ENCODE measurements around the gene ANK3.

The ANK3 gene

DNA sequence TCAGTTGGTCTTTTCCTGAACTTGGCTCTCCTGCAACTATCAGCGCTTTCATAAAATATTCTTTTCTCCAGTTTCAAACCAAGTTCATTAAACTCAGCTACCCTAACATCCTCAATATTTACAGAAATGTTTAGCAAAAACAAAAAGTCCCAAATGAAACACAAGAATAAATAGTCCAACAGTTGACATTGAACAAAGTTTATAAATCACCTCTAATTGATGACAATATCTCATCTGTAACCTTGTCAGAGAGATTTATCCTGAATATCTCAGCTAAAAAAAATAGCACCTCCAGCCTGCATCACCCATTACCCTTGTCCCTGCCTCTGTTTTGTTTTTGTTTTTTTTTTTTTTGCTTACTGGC is 76.1 kb downstream of the ANK3 start:
- ChIA-PET CTCF (interaction anchor here (0.8 to 4.1 kb wide), 7 partner anchors 10 to 105 kb away, joined by 3 to 16 read pairs (median 3); no protein-coding TSS in a partner anchor), POLR2A (no interaction called here)
- TF ChIP-seq, protein P1, sequence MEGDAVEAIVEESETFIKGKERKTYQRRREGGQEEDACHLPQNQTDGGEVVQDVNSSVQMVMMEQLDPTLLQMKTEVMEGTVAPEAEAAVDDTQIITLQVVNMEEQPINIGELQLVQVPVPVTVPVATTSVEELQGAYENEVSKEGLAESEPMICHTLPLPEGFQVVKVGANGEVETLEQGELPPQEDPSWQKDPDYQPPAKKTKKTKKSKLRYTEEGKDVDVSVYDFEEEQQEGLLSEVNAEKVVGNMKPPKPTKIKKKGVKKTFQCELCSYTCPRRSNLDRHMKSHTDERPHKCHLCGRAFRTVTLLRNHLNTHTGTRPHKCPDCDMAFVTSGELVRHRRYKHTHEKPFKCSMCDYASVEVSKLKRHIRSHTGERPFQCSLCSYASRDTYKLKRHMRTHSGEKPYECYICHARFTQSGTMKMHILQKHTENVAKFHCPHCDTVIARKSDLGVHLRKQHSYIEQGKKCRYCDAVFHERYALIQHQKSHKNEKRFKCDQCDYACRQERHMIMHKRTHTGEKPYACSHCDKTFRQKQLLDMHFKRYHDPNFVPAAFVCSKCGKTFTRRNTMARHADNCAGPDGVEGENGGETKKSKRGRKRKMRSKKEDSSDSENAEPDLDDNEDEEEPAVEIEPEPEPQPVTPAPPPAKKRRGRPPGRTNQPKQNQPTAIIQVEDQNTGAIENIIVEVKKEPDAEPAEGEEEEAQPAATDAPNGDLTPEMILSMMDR (IDR thresholded peaks at IDR 0.05; ENCODE audit: insufficient read depth, low read length, missing control alignments): no peak
- DNase-seq (ENCODE audit: low read depth, low spot score): no peak
- H3K4me3 ChIP-seq (ENCODE audit: low read depth, low read length): no peak overlapping the region

DNA sequence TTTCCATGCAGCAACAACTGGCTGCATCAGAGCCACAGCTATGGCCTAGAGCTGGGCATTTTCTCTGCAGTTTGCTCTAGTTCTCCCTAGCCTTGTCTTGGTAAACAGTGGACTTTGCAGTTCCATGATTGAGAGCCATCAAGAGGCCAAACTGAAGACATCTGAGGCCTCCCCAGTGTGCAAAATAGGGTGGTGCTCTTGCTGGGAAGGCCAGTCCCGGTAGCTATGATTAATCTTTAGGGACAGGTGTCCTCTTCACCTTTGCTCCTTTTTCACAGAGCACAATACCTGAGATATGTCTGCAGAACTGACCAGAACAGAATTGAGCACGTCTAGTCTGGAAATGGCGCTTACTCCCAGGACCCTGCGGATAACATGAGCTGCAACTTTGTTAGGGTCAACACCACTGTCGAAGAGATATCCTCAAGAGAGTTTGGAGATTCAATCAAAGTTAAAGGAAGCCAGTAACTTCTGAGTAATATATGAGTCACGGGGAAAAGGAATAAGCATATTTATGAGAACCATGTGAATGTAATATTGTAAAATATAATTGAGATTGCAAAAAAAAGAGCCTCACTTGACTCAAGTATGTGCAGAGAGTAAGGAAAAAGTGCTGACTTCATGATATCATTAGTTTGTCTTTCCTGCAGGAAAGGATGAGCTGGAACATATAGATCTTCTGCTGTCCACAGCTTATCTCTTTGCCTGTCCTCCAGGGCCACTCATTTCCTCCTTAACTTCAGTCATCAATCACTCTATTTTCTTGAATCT is 76.7 kb downstream of the ANK3 start:
- no peak overlapping the region for H3K4me3 ChIP-seq (ENCODE audit: low read depth, low read length)
- ChIA-PET POLR2A (interaction anchor here (0.6 kb wide), 2 partner anchors 19 to 556 kb away, joined by 4 read pairs; no protein-coding TSS in a partner anchor), CTCF (interaction anchor here (1.0 to 4.1 kb wide), 6 partner anchors 9 to 104 kb away, joined by 3 to 16 read pairs (median 4); no protein-coding TSS in a partner anchor)
- TF ChIP-seq, protein P1 (IDR thresholded peaks at IDR 0.05; ENCODE audit: insufficient read depth, low read length, missing control alignments): no peak
- no peak for DNase-seq (ENCODE audit: low read depth, low spot score)

DNA sequence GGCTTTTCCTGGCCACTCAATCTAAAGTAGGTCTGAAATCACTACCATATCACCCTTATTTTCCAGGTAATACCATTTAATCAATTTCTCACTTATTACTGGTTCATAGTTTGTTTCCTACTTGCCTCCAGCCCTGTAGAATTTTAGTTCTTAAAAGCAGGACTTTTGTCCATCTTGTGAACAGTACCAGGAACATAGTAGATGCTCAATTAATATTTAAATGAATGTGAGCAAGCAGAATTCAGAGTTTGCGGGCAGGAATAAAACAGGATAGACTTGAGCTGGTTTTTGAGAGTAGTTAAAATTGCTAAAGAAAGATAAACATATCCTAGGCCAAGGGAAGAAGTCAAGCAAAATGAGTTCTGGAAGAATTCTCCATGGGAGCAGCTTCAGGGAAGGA is 77.9 kb downstream of the ANK3 start:
- no peak overlapping the region for H3K4me3 ChIP-seq (ENCODE audit: low read depth, low read length)
- POLR2A ChIA-PET: no interaction called here
- CTCF ChIA-PET: interaction anchor here (4.1 kb wide), 1 partner anchor 25 kb away, joined by 16 read pairs; no protein-coding TSS in a partner anchor
- TF ChIP-seq, protein P1 (IDR thresholded peaks at IDR 0.05; ENCODE audit: insufficient read depth, low read length, missing control alignments): no peak
- DNase-seq (ENCODE audit: low read depth, low spot score): no peak

DNA sequence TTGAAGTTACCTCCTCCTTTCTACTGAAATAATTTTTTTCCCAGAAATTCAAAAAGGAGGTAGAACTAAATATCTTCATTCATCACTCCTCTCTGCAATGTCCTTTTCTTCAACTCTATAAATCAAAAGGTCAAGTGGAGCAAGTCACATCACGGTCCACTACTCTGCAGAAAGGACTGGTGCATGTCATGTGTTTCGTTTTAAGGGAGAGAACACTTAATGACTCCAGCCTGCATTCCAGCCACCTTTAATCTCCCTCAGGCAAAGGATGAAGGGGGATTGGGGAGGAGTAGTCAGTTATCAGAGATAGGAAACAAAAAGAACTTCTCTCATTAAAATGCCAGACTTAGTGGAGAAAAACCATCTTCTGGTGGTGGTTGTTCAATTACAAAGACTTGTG is 78.9 kb downstream of the ANK3 start:
- no peak overlapping the region for H3K4me3 ChIP-seq (ENCODE audit: low read depth, low read length)
- TF ChIP-seq, protein P1 (IDR thresholded peaks at IDR 0.05; ENCODE audit: insufficient read depth, low read length, missing control alignments): no peak
- ChIA-PET POLR2A (no interaction called here), CTCF (no interaction called here)
- no peak for DNase-seq (ENCODE audit: low read depth, low spot score)

DNA sequence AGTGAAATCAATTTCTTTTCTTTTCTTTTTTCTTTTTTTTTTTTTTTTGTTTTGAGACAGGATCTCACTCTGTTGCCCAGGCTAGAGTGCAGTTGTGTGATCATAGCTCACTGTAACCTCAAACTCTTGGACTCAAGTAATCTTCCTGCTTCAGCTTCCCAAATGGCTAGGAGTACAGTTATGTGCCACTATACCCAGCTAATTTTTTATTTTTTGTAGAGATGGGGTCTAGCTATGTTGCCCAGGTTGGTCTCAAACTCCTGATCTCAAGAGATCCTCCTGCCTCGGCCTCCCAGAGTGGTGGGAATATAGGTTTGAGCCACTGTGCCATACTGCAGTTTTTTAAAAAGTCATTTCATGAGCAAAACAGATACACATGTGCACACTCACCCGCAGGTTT is 79.8 kb downstream of the ANK3 start:
- TF ChIP-seq, protein P1 (IDR thresholded peaks at IDR 0.05; ENCODE audit: insufficient read depth, low read length, missing control alignments): no peak
- DNase-seq (ENCODE audit: low read depth, low spot score): no peak
- no peak overlapping the region for H3K4me3 ChIP-seq (ENCODE audit: low read depth, low read length)
- CTCF ChIA-PET: interaction anchor here (0.8 kb wide), 1 partner anchor 26 kb away, joined by 3 read pairs; no protein-coding TSS in a partner anchor
- POLR2A ChIA-PET: no interaction called here

DNA sequence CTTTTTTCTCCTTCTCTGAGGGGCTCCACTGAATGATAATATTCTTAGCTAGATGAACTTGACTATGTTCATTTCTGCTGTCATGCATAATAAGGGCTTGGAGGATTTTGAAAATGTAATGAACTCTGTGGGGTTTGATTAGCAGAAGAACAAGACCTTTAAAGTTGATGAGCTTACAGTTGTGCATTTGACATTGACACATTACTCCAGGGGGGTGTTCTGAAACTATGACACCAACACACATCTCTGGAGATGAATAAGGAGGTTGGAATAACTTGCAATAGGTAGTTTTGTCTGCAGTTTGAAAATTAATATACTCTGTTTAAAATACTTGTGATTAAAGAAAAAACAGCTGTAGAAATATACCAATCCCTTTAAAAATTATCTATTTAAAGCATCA is 80.3 kb downstream of the ANK3 start:
- ChIA-PET CTCF (interaction anchor here (0.8 kb wide), 1 partner anchor 26 kb away, joined by 3 read pairs; no protein-coding TSS in a partner anchor), POLR2A (no interaction called here)
- DNase-seq (ENCODE audit: low read depth, low spot score): no peak
- H3K4me3 ChIP-seq (ENCODE audit: low read depth, low read length): no peak overlapping the region
- TF ChIP-seq, protein P1 (IDR thresholded peaks at IDR 0.05; ENCODE audit: insufficient read depth, low read length, missing control alignments): no peak

All from AG04449 (cell line).